ENCODE data around the gene UNC13A. TPM values are rescaled to one million over a fixed set of nuclear protein-coding genes. Genes with fewer than 3 reads are reported as not detected.

The UNC13A gene
- total RNA-seq, 1 experiment from 2014 or later = 41.1 TPM

DNA sequence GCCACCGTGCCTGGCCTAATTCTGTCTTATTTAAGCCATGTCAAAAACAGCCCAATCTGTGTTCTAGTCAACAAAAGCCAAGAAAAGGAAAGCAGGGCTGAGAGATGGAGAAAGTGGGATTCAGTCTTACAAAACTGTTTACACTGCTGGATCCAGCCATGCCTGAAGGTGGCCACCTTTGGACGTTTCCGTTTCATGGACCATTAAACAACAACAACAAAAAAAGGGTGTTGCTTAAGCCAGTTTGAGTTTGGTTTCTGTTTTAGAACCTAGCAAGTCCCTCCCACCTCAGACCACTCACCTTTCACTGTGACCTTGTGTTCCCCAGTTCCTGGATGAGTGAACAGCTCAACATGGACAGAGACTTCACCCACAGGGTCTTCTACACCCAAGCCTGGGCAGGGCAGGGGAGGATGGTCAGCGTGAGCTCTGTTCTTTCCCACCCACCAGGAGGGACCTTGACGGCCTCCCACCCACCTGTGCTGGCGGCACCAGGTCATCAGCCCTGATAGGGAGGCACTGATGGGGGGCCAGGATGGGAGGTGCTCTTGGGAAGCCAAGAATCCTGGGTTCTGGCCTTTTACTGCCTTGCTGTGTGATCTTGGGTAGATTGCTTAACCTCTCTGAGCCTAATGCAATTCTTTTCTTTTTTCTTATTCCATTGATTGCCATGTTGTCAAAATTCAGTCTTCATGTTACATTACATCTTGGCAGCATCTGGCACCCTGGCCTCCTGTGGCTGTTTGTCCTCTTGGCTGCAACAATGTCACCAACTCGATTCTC, 76.5 kb downstream of the UNC13A start:
- TF ChIP-seq NFYB (CRISPR knock-in tag; conservative IDR thresholded peaks at IDR 0.05; ENCODE audit: low read depth) = no peak
- no peak for TF ChIP-seq TEAD1 (CRISPR knock-in tag; IDR thresholded peaks at IDR 0.05)
- TF ChIP-seq E2F5 (CRISPR knock-in tag; IDR thresholded peaks at IDR 0.05) = no peak
- TF ChIP-seq ZNF416 (CRISPR knock-in tag; IDR thresholded peaks at IDR 0.05) = no peak
- no peak for TF ChIP-seq SOX15 (CRISPR knock-in tag; IDR thresholded peaks at IDR 0.05)
- TF ChIP-seq HMGXB4 (CRISPR knock-in tag; IDR thresholded peaks at IDR 0.05) = no peak
- no peak for TF ChIP-seq STAT6 (CRISPR knock-in tag; conservative IDR thresholded peaks at IDR 0.05; ENCODE audit: low read depth)
- TF ChIP-seq ZNF281 (CRISPR knock-in tag; IDR thresholded peaks at IDR 0.05) = no peak
- no peak for TF ChIP-seq CDX4 (CRISPR knock-in tag; IDR thresholded peaks at IDR 0.05; ENCODE audit: borderline replicate concordance)
- TF ChIP-seq GABPB1 (CRISPR knock-in tag; IDR thresholded peaks at IDR 0.05) = no peak
- no peak for TF ChIP-seq CREB1 (CRISPR knock-in tag; IDR thresholded peaks at IDR 0.05)
- ChIA-PET CTCF (interaction anchor here (0.8 to 1.5 kb wide), 2 partner anchors 10 to 29 kb away, joined by 5 to 8 read pairs; no protein-coding TSS in a partner anchor), POLR2A (no interaction called here)
- H3K36me3 Mint-ChIP-seq = peaks cover 21% of the 10 kb centered on the region
- no peaks in the 10 kb centered on the region for H3K27me3 Mint-ChIP-seq (ENCODE audit: low read depth)
- ATAC-seq (no peak), DNase-seq (ENCODE audit: low spot score) (no peak)
- peaks cover 3% of the 10 kb centered on the region; the same call in 1 of the 2 replicates for H3K4me1 Mint-ChIP-seq
- no peak overlapping the region for H3K27ac Mint-ChIP-seq
- no peak overlapping the region for H3K4me3 Mint-ChIP-seq
- no peaks in the 10 kb centered on the region for H3K9me3 Mint-ChIP-seq

- H3K9me3 Mint-ChIP-seq = no peaks in the 10 kb centered on the region
- peaks cover 3% of the 10 kb centered on the region; the same call in 1 of the 2 replicates for H3K4me1 Mint-ChIP-seq
- TF ChIP-seq, protein P1, sequence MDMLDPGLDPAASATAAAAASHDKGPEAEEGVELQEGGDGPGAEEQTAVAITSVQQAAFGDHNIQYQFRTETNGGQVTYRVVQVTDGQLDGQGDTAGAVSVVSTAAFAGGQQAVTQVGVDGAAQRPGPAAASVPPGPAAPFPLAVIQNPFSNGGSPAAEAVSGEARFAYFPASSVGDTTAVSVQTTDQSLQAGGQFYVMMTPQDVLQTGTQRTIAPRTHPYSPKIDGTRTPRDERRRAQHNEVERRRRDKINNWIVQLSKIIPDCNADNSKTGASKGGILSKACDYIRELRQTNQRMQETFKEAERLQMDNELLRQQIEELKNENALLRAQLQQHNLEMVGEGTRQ (CRISPR knock-in tag; IDR thresholded peaks at IDR 0.05) = peak; percentile 91
- TF ChIP-seq PRRX2 (CRISPR knock-in tag; IDR thresholded peaks at IDR 0.05) (no peak), ESRRA (CRISPR knock-in tag; IDR thresholded peaks at IDR 0.05; ENCODE audit: borderline replicate concordance) (no peak), NFYB (CRISPR knock-in tag; conservative IDR thresholded peaks at IDR 0.05; ENCODE audit: low read depth) (peak; percentile 45; the same call in 1 of the 2 replicates), ZNF219 (CRISPR knock-in tag; IDR thresholded peaks at IDR 0.05; ENCODE audit: borderline replicate concordance) (no peak)
- TF ChIP-seq, protein P2, sequence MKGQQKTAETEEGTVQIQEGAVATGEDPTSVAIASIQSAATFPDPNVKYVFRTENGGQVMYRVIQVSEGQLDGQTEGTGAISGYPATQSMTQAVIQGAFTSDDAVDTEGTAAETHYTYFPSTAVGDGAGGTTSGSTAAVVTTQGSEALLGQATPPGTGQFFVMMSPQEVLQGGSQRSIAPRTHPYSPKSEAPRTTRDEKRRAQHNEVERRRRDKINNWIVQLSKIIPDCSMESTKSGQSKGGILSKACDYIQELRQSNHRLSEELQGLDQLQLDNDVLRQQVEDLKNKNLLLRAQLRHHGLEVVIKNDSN (CRISPR knock-in tag; IDR thresholded peaks at IDR 0.05) = peak; percentile 87
- ChIA-PET CTCF (interaction anchor here (0.5 to 1.5 kb wide), 3 partner anchors 12 to 156 kb away, joined by 3 to 8 read pairs (median 4); no protein-coding TSS in a partner anchor), POLR2A (no interaction called here)
- DNase-seq (ENCODE audit: low spot score) (no peak), ATAC-seq (no peak)
- no peaks in the 10 kb centered on the region; the same call in 1 of the 2 replicates for H3K27me3 Mint-ChIP-seq (ENCODE audit: low read depth)
- H3K4me3 Mint-ChIP-seq = no peak overlapping the region
- H3K36me3 Mint-ChIP-seq = peaks cover 21% of the 10 kb centered on the region
- H3K27ac Mint-ChIP-seq = no peak overlapping the region
Measured at GRCh38 chr19:17610384-17610783, 77.8 kb downstream of the UNC13A start.

Data from WTC11 (cell line).